HAP-1 (cell line): ENCODE measurements around the gene ARFIP1.

Experiments used
- DNase-seq, 2 experiments: peaks; one replicate each; pipeline ENCODE4 v3.0.0-alpha.2; 2016 to 2020; ENCODE audit warnings: low spot score in 2 of 2
- H3K27me3 ChIP-seq: fragments of 250-450 bp; sonication (Bioruptor Pico); 2 replicates; pipeline ENCODE4 v1.5.1; 2020; ENCODE audit warnings: low read depth, mild to moderate bottlenecking, moderate library complexity
- H3K36me3 ChIP-seq: fragments of 250-450 bp; sonication (Bioruptor Pico); replicated peaks from 2 replicates; pipeline ENCODE4 v1.5.1; 2020; ENCODE audit warnings: mild to moderate bottlenecking
- H3K4me1 ChIP-seq: fragments of 250-450 bp; sonication (Bioruptor Pico); 2 replicates; pipeline ENCODE4 v1.5.1; 2020; ENCODE audit warnings: mild to moderate bottlenecking
- H3K4me3 ChIP-seq: fragments of 250-450 bp; sonication (Bioruptor Pico); 2 replicates; pipeline ENCODE4 v1.5.1; 2020; ENCODE audit warnings: mild to moderate bottlenecking, moderate library complexity
- H3K9me3 ChIP-seq: fragments of 250-450 bp; sonication (Bioruptor Pico); 2 replicates; pipeline ENCODE4 v1.5.1; 2020; ENCODE audit warnings: mild to moderate bottlenecking, moderate library complexity
- in situ Hi-C: fragments of 300-500 bp; cut with MboI; formaldehyde crosslinking; loops from 3 replicates; pipeline ENCODE4 v1.14.3; 2020; ENCODE audit warnings: low sequenced_read_pairs, inconsistent platforms, mixed read lengths

The ARFIP1 gene

DNA sequence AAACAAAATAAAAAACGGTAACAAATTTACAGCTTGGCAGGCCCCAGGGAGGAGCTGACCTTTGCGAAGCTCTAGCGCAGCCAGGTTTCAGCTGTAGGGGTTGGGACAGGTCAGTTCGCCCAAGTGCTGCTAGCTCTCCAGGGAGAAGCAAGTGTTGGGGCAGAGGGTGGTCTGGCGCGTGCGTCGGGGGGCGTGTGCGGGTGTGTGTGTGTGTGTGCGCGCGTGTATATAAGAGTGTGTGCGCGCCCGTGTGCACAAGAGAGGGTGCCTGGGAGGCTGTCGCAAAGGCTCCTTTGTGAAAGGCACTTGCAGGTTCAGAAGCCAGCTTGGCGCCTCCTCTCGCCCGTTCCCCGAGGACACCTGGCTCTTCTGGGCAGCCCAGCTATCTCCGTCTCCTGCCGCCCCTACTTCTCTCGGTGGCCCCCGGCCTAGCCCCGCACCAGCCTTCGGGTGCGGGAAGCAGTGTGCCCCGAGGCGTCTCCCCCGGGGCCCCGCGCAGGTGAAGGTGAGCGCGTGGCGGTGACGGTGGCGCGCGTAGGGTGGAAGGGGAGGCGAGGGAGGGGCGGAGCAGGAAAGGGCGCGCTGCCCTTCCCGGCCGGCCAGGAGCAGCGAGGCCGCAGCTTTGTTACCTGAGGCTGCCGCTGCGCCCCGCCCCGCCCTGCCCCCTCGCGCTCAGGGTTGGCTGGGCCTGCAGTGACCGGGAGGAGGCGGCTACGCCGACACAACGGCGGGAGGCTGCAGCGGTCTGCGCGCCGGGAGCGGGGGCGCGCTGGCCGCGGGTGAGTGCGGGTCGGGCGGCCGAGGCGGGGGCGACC, 156.1 kb downstream of the ARFIP1 start, which contains the start of gene FHDC1:
Gene FHDC1, plus strand, starts transcription at position 693 of the 815 bp plus-strand sequence. CDS start 6,735 bp downstream, outside the sequence.
- Histone ChIP-seq H3K4me1 (no peaks in the 10 kb centered on the region), H3K27me3 (peaks cover 35% of the 10 kb centered on the region)

DNA sequence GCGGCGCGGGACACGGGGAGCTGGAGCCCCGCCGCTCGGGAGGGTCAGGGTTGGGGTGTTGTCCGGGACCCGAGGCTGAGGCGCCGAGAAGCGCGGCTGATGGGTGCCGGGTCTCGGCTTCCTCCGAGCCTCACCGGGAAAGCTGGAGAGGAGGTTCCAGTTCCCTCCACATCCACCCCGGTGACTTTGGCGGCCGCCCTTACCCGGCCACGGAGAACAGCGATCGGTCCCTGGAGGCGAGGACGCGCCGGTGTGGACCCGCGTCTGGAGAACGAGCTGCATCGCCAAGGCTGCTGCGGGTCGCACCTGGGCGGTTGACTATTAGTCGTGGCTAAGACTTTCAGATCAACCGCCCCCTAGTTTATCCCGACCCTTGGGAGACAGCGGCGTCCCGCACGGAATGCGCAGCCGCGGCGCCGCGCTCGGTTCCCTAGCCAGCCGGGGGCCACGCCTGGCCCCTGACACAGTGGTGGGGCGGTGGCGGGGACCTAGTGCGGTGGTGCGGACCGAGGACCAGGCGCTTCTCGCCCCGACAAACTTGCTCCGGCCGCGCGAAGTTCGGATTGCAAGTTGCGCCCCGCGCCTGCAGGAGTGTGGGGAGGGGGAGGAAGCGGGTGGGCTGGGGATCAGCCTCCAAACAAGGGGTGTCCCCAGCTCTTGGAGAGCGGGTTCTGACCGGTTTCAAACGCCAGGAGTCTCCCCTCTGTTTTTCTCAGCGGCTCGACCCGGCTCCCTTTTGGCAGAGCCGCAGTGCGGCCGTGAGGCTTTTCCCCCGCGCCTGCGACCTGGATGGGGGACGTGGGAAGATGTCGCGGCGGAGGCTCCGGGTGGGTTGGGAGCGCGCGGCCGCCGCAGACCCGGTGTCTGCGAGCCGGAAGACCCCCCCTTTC, 156.9 kb downstream of the ARFIP1 start:
- DNase-seq: peak in 1 of 2 experiments; percentile 58
- peak overlapping the region; percentile 50 for H3K4me3 ChIP-seq
- H3K4me1 ChIP-seq: no peaks in the 10 kb centered on the region
- in situ Hi-C loops: no loop called here
- no peaks in the 10 kb centered on the region for H3K9me3 ChIP-seq
- peaks cover 36% of the 10 kb centered on the region for H3K27me3 ChIP-seq
- H3K36me3 ChIP-seq: no peaks in the 10 kb centered on the region

More for the DNA sequence above, 156.1 kb downstream of the ARFIP1 start, which contains the start of gene FHDC1:
- H3K4me3 ChIP-seq: peak within 1 kb of the TSS; percentile 50
- DNase-seq: peak; percentile 52 to 83
- in situ Hi-C loops: no loop called here
- no peaks in the 10 kb centered on the region for H3K9me3 ChIP-seq
- no peaks in the 10 kb centered on the region for H3K36me3 ChIP-seq

DNA sequence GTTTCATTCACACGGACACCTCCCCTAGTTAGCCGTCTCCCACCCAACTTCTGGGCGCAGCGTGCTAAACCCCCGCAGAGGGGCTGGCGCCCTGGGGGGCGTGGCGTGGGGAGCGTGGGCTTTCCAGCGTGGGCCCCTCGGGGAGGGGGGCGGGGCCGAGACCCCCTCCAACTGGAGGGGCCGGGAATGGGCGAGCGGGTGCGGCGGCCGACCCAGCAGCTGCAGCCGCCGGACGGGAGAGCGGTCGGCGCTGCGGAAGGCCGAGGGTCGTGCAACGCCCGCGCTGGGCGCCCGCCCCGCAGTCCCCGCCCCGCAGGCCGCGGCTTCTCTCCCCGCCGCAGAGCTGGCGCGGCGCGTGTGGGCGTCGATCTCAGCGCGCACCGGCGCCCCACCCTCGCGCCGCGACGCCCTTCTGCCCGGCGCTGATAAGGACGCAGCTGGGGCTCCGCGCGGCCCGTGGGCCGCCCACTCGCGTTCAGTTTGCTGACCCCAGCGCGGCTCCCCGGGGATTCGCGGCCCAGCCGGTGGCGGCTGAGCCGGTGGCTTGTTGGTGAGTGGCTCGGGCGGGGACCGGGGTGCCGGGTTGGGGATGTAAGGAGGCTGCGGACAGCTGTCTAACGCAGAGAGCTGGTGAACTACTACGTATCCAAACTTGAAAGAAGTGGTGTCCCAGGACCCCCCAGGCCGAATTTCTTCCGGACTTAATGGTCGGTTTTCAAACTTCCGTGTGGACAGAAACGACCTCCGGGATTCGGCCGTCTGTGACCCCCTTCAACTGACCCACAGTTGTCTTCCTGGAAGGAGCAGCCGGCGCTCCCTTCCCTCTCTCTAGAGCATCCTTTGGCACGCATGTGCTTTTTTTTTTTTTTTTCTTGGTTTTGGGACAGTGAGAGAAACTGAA, 157.8 kb downstream of the ARFIP1 start:
- in situ Hi-C loops: no loop called here
- no peaks in the 10 kb centered on the region for H3K4me1 ChIP-seq
- peak in 1 of 2 experiments; percentile 25 for DNase-seq
- H3K9me3 ChIP-seq: no peaks in the 10 kb centered on the region
- no peaks in the 10 kb centered on the region for H3K36me3 ChIP-seq
- peak overlapping the region; percentile 50 for H3K4me3 ChIP-seq
- peaks cover 38% of the 10 kb centered on the region for H3K27me3 ChIP-seq

DNA sequence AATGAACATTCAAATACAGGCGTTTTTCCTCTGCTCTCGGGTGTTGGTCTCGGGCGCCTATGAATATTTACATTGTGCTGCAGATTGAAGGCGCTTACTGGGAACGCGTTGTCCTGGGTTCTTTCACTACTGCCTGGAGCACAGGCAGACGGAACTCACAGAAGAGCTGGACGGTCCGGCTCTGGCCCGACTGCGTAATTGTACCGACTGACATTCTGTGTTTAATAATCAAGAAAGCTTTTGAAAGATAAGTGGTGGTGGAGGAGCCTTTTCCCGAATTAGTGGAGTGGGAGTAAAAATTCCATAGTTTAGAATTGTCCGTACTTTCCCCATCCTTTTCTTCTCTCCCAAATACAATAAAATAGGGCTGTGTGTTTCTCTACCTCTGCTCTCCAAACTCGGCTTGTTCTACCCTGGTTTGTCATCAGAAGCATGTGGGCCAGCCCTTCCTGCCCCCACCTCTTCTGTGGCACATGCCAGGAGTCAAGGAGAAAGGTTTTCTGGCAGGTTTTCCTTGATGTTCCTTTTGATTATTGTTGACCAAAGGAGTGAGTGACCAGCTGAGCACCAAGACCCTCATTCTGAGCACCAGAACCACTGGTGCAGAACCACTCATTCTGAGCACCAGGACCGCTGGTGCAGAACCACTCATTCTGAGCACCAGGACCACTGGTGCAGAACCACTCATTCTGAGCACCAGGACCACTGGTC, 158.6 kb downstream of the ARFIP1 start:
- no peak for DNase-seq
- H3K4me1 ChIP-seq: no peaks in the 10 kb centered on the region
- H3K36me3 ChIP-seq: no peaks in the 10 kb centered on the region
- in situ Hi-C loops: no loop called here
- H3K9me3 ChIP-seq: no peaks in the 10 kb centered on the region
- no peak overlapping the region for H3K4me3 ChIP-seq
- peaks cover 38% of the 10 kb centered on the region for H3K27me3 ChIP-seq

DNA sequence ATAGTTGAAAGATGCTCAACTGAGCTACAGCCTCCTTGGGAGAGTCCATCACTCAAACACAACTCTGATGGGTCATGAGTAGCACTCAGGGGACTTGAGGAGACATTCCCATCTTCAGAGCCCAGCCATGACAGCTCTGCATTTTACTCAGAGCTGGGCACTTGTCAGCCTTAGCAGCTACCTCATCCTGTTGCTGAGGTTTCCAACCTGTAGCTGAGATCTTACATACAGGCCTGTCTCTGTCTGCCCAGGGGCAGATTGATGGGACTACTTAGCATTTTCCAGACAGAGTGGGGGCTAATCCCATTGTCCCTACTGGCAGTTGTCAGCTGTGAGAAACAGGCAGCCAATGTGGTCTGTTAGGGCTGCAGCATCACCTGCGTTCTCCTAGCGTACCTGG, 159.9 kb downstream of the ARFIP1 start:
- H3K27me3 ChIP-seq: peaks cover 38% of the 10 kb centered on the region
- in situ Hi-C loops: no loop called here
- H3K4me1 ChIP-seq: no peaks in the 10 kb centered on the region
- no peaks in the 10 kb centered on the region for H3K9me3 ChIP-seq
- H3K4me3 ChIP-seq: no peak overlapping the region
- H3K36me3 ChIP-seq: no peaks in the 10 kb centered on the region
- no peak for DNase-seq

DNA sequence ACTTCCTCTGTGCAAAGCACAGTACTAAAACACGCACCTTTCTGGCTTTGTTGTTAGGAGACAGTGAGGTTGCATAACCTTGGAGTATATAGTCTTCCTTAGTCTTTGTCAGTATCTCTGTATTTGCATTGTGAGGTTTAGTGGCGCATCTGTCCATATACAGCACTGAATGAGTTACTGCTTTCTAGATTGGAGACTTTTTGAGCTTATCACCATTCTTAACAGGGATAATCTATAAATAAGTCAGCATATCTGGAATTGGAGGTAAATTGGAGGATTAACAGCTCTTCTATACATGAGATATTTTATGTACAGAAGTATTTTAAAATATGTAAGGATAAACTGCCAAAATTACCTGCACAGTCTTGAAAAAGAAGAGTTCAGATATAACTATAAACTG, 160.7 kb downstream of the ARFIP1 start:
- no peaks in the 10 kb centered on the region for H3K36me3 ChIP-seq
- no peaks in the 10 kb centered on the region for H3K9me3 ChIP-seq
- DNase-seq: no peak
- peaks cover 38% of the 10 kb centered on the region for H3K27me3 ChIP-seq
- in situ Hi-C loops: no loop called here
- no peak overlapping the region for H3K4me3 ChIP-seq
- H3K4me1 ChIP-seq: no peaks in the 10 kb centered on the region

DNA sequence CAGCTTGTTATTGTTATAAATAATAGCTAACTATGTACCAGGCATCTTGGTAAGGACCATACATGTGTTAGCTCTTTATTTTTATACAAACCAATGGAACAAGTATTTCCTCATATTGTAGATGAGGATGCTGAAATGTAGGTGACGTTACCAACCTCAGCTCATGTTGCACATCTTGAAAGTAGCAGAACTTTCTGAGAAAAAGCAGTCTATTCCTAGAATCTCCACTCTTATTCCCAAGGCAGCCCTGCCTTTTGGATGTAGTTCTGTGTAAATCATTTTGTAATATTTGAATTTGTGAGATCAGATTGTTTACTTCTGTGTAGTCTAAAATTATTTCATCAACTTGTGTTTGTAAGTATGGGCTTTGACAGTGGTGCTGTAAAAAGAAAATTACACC, 161.7 kb downstream of the ARFIP1 start:
- Histone ChIP-seq H3K4me3 (no peak overlapping the region), H3K9me3 (no peaks in the 10 kb centered on the region), H3K27me3 (peaks cover 38% of the 10 kb centered on the region), H3K36me3 (no peaks in the 10 kb centered on the region), H3K4me1 (no peaks in the 10 kb centered on the region)
- in situ Hi-C loops: no loop called here
- no peak for DNase-seq

DNA sequence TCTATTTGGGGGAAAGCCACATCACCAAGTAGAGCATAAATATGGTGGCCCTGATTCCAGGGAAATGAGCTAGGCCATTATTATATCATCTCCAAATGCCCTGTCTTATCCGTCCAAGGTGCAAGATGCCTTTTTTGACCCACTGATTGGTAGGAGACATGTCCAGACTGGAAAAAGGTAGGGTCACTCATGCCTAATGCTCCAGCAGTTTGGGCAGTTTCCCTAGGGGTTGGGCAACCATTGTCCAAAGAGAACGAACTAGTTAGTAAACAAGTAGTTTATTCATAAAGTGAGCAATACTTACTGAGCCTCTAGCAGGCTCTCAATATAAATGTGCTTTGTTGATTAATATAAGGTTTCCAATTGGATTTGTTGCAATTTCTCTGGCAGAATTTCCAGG, 162.6 kb downstream of the ARFIP1 start:
- no peak for DNase-seq
- H3K4me3 ChIP-seq: no peak overlapping the region
- H3K9me3 ChIP-seq: no peaks in the 10 kb centered on the region
- H3K36me3 ChIP-seq: no peaks in the 10 kb centered on the region
- no peaks in the 10 kb centered on the region for H3K4me1 ChIP-seq
- H3K27me3 ChIP-seq: peaks cover 29% of the 10 kb centered on the region
- in situ Hi-C loops: no loop called here

DNA sequence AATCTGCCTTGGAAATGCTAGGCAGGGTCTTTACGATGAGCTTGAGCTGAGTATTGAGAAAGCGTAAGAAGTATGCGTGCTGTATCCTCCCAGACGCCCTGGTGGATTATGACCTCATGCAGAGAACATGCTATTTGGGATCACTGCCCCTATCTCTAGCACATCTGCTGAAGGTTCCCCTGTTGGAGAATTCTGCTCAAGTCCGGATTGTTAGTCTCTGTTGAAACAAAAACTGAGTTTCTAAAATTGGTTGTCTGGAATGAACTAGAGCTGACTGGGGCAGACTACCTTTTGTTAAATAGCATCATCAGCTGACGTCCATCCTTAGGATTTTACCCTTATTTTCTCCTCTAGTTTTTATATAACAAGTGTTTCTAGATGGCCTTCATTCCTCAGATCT, 163.9 kb downstream of the ARFIP1 start:
- no peaks in the 10 kb centered on the region for H3K9me3 ChIP-seq
- H3K27me3 ChIP-seq: peaks cover 17% of the 10 kb centered on the region
- no peak overlapping the region for H3K4me3 ChIP-seq
- DNase-seq: no peak
- in situ Hi-C loops: no loop called here
- no peaks in the 10 kb centered on the region for H3K36me3 ChIP-seq
- H3K4me1 ChIP-seq: no peaks in the 10 kb centered on the region

DNA sequence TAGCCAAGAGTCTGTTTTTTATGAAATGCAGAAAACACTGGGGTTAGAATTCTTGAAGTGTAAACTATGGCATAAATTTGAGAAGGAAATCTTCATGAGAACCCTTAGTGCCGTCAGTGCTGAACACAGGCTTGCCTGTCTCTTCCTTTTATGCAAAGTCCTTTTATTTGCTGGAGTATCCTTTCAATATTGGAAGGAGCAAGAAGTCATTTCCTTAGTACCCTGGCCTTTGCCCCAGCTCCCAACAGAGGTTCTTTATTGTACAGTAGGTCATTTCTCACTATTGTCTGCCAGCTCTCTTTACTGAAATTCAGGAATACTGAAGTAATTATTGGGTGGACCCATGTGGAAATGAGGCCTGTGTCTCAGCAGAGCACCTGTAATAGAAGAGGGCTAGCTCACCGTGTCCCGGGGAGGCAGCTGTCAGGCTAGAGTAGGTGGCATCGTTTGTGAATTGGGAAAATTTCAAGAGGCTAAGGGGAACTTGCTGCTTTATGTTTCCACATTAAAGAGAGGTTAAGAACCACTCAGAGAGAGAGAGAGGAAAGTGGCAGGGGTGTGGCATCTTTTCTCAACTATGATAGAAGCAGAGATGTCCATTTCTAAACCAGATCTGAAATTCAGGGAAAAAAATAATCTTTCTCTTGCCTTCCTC, 165.0 kb downstream of the ARFIP1 start:
- no peak for DNase-seq
- no peaks in the 10 kb centered on the region for H3K4me1 ChIP-seq
- peaks cover 12% of the 10 kb centered on the region for H3K27me3 ChIP-seq
- H3K36me3 ChIP-seq: no peaks in the 10 kb centered on the region
- in situ Hi-C loops: no loop called here
- no peaks in the 10 kb centered on the region for H3K9me3 ChIP-seq
- no peak overlapping the region for H3K4me3 ChIP-seq

DNA sequence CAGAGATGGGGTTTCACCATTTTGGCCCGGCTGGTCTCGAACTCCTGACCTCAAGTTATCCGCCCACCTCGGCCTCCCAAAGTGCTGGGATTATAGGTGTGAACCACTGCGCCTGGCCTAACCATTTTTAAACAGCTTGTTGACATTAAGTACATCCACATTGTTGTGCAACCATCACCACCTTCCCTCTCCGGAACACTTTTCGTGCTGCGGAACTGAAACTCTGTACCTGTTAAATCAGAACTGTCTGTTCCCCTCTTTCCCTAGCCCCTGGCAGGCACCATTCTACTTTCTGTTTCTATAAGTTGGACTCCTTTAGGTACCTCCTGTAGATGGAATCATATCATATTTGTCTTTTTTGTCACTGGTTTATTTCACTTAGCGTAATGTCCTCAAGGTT, 165.9 kb downstream of the ARFIP1 start:
- in situ Hi-C loops: no loop called here
- Histone ChIP-seq H3K4me3 (no peak overlapping the region), H3K27me3 (peaks cover 5% of the 10 kb centered on the region; the same call in 1 of the 2 replicates), H3K36me3 (no peaks in the 10 kb centered on the region), H3K4me1 (no peaks in the 10 kb centered on the region), H3K9me3 (no peaks in the 10 kb centered on the region)
- no peak for DNase-seq

DNA sequence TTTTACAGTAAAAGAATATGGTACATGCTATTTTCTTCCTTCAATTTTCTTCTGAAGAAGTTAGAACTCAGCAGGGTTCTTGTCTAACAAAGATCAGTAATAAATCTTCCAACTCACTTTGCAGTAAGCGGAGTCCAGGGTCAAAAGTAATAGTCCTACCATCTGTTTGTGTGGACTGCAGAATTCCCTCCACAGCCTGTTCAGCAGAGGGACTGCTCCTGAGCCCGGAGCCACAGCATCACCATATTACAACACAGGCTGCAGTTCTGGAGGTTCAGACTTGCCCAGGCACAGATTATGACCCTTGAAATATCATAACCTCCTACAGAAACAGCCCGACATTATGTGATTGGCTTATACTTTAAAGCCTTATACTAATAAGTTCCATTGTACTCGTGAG, 166.7 kb downstream of the ARFIP1 start:
- DNase-seq: no peak
- in situ Hi-C loops: no loop called here
- H3K9me3 ChIP-seq: no peaks in the 10 kb centered on the region

More for the DNA sequence above, 166.7 kb downstream of the ARFIP1 start:
- H3K27me3 ChIP-seq: peaks cover 2% of the 10 kb centered on the region; the same call in 1 of the 2 replicates
- H3K36me3 ChIP-seq: no peaks in the 10 kb centered on the region
- no peaks in the 10 kb centered on the region for H3K4me1 ChIP-seq
- H3K4me3 ChIP-seq: no peak overlapping the region
